Gastroesophageal sphincter (tissue), 3 donors: ENCODE data around the gene ITGA6.

ENCODE experiments used
- POLR2A ChIP-seq, 2 donors: fragments of 450-650 bp; IDR thresholded peaks; one replicate each; pipeline ENCODE4 v1.6.1; 2017; ENCODE audit warnings: antibody characterized with exemption in 2 of 2, mild to moderate bottlenecking in 2 of 2, moderate library complexity in 1 of 2
- TF ChIP-seq, protein P1 (sequence below), 4 experiments: fragments of 200-600 bp in 2 of 4; fragments of 450-650 bp in 2 of 4; sonication (generic) in 1 of 4; IDR thresholded peaks; one replicate each; pipeline ENCODE4 v1.5.1; 2017 to 2019; ENCODE audit warnings: antibody characterized with exemption in 4 of 4, mild to moderate bottlenecking in 2 of 4, moderate library complexity in 2 of 4

DNA sequence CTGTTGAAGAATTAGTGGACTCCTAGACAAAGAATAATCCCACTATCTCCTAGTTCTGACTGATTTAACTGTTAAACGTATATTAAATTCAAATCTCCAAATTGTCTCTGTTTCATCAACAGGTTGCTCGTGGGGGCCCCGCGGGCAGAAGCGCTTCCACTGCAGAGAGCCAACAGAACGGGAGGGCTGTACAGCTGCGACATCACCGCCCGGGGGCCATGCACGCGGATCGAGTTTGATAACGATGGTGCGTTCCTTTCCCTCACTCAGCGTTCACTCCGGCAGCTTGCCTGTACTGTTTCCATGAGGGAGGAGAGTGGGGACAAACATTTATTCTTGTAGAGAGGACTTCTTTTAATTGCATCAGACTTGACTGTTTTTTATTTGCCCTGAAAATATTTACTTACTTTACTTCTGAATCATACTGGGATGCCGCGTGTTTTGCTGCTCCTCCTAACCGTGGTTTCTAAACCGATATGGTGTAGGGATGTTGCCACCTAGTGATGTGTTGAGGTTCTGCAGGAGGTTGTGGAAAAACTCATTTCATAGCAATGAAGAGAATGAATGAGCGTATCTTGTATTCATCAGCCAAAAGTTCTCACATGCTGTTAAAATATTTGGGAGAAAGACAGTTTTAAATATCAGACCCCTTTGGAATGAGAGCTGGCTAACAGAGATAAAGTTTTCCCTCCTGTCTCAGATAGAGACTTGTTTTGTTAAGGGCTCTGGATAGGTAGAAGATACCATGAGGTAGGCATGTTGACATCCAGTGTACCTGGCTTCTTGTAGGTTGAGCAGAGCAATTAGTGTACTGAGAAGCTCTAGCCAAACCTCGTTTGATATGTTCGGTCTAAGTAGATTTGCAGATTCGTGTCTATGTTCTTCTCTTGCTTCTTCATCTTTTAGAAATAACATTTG is 38.3 kb downstream of the ITGA6 start:
- TF ChIP-seq, protein P1, sequence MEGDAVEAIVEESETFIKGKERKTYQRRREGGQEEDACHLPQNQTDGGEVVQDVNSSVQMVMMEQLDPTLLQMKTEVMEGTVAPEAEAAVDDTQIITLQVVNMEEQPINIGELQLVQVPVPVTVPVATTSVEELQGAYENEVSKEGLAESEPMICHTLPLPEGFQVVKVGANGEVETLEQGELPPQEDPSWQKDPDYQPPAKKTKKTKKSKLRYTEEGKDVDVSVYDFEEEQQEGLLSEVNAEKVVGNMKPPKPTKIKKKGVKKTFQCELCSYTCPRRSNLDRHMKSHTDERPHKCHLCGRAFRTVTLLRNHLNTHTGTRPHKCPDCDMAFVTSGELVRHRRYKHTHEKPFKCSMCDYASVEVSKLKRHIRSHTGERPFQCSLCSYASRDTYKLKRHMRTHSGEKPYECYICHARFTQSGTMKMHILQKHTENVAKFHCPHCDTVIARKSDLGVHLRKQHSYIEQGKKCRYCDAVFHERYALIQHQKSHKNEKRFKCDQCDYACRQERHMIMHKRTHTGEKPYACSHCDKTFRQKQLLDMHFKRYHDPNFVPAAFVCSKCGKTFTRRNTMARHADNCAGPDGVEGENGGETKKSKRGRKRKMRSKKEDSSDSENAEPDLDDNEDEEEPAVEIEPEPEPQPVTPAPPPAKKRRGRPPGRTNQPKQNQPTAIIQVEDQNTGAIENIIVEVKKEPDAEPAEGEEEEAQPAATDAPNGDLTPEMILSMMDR (IDR thresholded peaks at IDR 0.05), result peak; percentile 78 to 85 (median 80)
- TF ChIP-seq POLR2A (IDR thresholded peaks at IDR 0.05), result no peak
